NCI-H1436 treated with DMSO at 0.1 percent for 48 hours (cell line): ENCODE measurements around the gene CCL15.
A peak's percentile ranks its signal among the peaks of the same experiment; 100 is the strongest.

Source experiments
- DNase-seq: peaks from one replicate; lab custom pipeline; 2025; lab: John Stamatoyannopoulos, UW

CCL15 gene

DNA sequence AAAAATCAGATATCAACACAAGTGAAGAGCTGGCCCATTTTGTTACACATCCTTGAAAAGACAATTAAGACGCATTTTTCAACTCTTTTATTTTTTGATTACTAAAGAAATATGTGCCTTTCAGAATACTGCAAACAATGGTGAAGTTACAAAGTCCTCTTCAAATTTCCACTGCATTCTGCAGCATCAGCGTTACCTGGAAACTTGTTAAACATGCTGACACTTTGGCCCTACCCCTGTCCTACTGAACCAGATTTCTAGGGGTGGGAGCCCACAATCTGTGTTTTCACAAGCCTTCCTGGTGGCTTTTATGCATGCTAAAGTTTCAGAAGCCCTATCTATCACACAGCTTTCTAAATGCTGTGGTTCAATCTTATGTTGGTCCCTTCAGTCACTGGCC, 10.3 kb downstream of the CCL15 start:
- DNase-seq = no peak

DNA sequence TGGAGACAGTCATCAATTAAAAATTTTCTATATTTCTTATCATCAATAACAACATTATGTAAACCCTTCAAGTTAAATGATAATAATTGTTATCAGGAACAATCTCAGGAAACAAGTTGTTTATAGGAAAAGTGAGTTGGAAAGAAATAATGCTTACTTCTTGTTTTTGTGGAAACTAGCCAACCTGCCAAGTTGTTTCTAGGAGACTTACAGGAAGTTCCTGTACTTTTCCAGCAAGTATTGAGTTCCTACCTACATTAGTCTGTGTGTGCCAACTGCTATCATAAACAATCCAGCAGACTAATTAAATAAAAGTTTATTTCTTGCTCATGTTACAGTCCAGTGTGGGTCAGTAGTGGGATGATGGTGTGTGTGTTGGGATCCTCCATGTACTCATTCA, 13.2 kb downstream of the CCL15 start:
- DNase-seq = no peak

DNA sequence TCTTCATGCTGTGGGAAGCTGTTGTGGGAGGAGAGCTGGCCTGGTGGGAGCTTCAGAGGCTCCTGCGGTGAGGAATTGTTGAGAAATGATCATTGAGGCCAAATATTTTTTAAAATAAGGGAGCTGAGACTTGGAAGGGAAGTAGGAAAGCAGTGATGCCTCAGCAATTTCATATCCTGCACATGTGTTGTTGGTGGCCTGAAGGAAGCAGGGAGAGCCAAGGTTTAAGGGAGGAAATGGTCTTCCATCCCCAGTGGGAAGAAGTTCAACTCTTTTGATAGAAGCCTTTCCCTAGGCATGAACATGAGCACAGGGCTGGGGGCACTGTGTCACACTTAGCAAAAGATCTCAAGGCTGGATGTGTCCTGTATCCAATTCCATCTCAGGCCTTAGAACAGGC, 14.7 kb downstream of the CCL15 start, which contains the start of gene CCL14:
TSS of gene CCL14 (minus strand) at position 87 of the 400 bp plus-strand sequence. CDS start at position 7, 80 bp downstream.
- no peak for DNase-seq

DNA sequence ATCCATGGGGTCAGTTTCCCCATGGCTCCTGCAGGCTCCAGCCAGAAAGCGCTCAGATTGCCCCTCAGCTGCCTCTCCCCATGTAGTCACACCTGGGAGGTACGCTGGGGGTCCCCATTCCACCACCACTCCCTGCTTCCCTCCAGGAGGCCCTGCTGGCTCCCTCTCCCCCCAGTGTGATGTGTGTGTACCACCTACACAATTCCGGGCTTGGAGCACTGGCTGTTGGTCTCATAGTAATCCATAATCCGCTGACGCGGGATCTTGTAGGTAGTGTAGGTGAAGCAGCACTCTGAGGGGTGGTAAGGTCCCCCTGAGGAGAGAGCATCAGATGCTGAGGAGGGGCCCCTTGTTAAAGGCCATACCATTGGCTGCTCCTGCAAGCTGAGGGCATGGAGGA, 17.2 kb downstream of the CCL15 start:
- DNase-seq = no peak

DNA sequence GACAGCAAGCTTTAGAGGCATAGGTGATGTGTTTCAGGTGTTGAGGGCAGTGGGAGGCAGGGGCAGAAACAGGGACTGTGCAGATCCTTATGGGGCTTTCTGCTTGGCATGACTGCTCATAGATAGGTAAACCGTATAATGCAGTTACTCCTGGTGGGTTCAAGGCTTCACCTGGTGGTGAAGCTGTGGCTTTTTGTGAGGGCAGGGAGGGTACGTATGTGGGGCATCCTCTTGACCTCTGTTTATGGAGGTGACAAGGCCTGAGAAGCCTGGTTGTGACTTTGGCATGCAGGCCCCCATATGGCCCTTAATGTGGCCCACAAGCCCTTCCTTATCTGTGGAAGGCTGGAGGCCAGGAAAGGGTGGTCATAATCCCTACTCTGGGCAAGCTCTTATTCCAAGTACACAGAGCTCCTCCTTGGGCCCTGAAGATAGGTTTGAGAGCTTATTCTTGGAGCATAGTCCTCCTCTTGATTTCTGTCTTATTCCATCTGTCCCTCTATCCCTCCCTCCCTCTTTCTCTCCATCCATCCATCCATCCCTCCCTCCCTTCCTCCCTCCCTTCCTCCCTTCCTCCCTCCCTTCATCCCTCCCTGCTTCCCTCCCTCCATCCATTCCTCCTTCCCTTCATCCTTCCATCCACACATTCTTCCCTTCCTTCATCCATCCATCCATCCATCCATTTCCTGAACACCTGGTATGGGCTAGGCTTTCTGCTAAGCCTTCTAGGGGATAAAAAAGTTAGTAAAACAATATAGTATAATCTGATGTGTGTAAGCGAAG, 18.8 kb downstream of the CCL15 start:
- no peak for DNase-seq

DNA sequence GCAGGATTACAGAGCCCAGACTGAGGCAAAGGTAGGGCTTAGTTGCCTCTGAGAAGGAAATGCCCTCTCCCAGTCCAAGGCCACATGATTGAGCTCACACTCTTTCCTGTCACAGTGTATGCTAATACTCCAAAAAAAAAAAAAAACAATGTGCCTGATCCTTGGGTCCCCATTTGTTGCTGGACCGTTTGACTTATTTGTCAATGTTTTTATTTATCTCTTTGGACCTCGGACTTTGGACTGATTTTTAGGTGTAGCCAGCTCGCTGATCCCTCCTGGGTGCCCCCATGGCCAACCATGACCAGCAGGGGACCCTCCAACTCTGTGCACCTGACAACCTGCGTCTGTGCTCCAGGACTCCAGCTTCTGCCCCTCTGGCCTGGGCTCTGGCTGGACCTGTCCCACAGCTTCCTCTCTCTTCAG, 19.4 kb downstream of the CCL15 start:
- no peak for DNase-seq

DNA sequence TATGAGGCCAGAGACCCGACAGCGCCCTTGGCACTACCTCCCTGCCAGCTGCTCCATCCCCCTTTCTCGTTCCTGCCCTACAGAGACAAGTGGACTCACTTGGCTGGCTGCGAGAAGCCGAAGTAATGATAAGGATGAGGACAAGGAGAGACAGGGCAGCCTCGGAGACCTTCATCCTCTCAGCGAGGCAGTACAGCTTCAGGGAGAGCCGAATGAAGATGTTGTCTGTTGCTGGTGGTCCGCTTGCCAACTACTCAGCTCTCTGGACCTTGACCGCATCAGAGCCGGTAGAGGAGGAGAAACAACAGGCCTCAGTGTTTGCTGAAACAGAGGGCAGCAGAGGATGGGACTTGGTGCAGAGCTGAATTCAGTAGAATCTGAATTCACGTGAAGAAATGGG, 20.1 kb downstream of the CCL15 start, which contains the start of gene CCL16:
TSS of gene CCL16 (minus strand) at position 252 of the 400 bp plus-strand sequence. CDS start at position 175, 77 bp downstream.
- DNase-seq = no peak

DNA sequence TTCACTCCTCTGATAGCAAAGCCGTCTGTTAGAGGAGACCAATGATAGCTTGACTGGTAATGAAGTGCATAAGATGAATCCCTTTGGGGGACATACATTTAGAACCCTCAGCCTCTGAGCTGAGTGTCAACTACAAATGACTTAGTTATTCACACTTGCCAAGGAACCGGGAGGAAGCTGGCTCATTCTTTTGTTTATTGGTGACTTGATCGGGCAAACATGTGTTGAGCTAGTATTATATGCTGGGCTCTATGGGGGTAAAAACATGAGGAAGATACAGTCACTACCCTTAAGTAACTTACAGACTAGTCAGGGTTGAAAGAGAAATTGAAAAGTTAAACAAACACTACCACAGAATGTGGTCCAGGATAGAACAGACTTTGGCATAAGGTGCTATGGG, 23.0 kb downstream of the CCL15 start:
- DNase-seq = no peak

DNA sequence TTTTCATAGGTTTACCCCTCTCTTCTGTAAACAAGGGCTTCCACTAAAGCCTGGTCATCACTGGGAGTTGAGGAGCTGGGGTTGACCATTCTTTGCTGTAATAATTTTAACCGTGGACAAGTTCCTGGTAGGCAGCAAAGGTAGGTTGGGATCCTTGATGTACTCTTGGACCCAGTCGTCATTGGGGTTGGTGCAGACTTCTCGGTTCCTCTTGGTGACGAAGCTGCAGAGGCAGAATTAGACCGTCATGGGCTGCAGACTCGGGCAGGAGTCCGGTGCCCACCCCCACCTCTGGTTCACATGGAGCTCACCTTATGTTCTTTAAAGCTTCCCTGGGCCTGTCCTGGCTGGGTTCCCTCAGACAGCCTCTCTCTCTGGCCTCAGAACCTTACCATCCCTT, 23.8 kb downstream of the CCL15 start:
- no peak for DNase-seq

DNA sequence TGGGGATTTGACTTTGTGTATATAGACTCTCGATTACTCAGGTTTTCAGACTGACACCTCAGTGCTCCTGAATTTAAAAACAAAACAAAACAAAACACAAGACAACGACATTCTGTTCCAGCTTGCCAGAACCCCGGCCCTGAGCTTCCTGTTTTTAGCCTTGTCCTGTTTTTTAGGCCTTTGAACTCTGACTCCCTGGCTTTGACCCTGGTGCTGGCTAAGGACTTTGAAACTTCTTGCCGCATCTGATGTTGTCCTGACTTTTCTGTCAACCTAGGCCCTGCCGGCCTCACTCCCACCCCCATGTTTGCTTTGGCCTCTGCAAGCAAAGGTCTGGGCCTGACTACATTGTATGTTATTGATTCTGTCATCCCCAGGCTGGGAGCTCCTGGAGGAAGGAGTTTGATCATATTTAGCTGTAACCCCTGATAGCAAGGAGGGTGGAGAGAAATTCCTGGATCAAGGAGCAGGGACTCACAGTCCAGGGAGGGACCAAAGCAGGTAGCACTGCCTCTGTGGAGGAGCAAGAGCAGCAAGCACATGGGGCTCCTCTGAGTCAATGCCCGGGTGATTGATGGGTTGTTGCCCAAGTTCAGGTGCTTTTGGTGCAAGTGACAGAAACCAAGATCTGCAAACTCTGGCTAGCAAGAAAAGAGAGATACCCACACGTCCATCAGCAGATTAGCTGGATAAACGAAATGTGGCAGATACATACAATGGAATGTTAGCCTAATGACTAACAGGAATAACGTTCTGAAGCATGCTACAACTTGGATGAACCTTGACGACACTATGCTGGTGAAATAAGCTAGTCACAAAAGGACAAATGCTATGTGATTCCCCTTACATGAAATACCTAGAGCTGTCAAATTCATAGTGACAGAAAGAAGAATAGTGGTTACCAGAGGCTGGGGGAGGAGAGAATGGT, 27.8 kb downstream of the CCL15 start:
- no peak for DNase-seq

DNA sequence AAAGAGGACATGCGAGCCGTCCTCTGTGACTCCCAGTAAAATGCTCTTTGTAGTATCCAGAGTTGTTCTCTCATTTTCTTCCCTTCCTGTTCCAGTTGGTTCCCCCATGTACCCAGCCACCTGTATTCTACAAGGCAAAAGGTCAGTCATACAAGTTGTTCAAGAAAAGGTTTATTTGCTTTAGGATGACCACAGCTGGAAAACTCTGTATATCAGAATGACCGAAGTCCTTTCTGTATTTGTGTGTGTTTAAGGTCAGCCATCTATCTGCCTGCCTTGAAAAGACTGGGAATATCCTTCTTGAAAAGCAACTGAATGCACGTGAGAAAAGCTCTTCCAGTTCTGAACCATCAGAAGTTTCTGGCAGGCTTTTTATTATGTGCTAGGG, 28.4 kb downstream of the CCL15 start:
- no peak for DNase-seq

DNA sequence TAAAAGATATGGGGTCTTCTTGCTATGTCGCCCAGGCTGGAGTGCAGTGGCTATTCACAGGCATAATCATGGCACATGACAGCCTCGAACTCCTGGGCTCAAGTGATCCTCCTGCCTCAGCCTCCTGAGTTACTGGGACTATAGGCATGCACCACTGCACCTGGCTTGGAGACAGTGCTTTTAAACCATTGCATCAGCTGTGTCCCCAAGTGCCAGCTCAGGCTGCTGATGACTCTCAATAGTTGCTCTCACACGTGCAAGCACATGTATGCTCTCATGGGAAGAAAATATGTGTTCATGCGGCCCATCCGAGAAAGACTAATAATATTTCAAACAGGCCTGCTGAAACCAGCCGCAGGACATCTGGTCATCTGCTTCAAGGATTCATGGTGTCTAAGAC, 28.8 kb downstream of the CCL15 start:
- DNase-seq = no peak

DNA sequence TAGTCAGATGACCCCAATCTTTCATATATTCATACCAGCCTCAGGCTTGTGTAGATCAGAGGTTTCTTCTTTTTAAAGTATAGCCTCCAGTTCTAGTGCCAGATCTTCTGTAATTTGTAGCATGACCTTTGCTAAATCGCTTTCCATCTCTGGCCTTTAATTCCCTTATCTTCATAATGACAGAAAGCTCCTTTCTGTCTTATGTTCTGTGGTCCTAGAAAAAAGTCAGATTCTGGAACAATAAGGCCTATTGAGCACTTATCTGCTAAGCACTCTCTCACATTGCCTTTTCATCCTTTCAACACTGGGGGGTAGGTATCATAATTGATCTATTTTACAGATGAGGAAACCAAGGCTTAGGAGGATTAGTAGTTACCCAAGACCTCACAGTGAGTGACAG, 29.3 kb downstream of the CCL15 start:
- DNase-seq = no peak

DNA sequence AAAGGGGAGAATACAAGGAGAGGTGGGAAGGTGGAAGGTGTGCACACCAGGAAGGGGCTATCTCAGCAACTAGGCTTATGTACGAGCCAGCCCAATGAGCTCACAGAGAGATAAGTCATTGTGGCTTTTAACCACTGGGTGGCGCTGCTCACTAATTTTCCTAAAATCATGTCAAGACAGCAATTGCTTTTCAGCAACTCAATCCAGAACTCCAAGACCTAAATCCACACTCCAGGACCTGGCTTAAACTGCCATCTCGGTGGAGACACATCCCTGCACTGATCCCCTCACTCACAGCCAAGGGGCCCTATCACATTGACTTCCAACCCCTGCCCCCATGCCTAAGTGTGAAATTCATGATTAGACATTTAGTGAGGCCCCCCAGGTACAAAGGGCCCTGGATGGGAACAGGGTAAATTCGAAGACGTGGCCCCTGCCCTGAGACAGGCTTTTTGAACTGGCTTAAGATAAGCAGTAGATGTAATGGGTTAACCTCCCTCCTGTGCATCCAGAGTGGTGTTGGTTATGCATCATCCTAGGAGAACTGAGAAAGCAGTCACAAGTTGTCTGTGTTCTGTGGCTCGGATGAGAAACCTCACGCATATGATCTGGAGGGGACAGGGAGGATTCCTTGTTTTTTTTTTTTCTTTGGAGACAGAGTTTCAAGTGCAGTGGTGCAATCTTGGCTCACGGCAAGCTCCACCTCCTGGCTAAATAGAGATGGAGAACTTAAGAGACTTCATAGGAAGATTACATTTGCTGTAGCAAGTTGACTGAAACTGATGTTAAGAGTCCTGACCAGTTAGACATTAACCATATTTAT, 31.6 kb downstream of the CCL15 start:
- peak; percentile 16 for DNase-seq

DNA sequence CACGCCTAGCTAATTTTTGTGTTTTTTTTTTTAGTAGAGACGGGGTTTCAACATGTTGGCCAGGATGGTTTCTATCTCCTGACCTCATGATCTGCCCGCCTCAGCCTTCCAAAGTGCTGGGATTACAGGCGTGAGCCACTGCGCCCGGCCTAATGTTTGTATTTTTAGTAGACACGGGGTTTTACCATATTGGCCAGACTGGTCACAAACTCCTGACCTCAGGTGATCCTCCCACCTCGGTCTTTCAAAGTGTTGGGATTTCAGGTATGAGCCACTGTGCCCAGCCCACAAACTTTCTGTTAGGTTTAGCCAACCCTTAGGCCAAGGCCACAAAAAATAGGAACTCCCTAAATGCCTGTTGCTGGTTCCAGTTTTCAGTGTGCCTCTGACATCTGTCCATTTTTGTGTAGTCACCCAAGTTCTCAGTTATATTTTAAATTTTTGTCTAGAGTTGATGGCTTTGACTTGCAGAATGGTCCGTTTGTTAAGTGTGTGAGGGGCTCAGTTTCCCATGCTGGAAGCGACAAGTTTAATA, 32.8 kb downstream of the CCL15 start:
- DNase-seq = no peak

DNA sequence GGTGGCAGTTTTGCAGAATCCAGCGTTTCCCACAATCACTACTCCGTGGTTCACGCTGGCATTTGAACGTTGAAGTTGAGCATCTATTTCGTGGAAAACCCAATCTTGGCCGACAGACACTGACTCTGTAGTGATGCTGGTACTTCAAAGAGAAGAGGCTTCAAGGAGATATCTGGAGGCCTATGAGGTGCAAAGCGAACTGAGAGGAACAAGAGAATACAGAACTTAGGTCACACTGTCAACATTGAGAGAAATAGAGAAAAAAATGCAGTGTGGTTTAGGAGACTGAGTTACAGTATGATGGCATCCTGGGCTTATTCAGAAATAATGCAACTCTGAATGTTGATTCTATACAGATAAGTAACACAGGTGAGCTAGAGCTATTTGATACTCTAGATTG, 36.1 kb downstream of the CCL15 start:
- DNase-seq = no peak

DNA sequence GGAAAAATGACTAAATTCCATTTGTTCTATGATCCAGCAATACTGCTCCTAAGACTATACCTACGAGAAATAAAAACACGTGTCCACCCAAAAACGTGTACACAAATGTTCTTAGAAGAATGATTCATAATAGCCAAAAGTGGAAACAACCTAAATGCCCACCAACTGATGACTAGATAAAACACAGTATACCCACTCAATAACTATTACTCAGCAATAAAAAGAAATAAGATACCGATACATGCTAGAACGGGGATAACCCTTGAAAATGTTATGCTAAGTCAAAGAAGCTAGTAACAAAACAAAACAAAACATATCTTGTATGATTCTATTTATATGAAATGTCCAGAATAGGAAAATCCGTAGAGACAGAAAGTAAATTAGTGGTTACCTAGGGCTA, 37.7 kb downstream of the CCL15 start:
- DNase-seq = no peak

DNA sequence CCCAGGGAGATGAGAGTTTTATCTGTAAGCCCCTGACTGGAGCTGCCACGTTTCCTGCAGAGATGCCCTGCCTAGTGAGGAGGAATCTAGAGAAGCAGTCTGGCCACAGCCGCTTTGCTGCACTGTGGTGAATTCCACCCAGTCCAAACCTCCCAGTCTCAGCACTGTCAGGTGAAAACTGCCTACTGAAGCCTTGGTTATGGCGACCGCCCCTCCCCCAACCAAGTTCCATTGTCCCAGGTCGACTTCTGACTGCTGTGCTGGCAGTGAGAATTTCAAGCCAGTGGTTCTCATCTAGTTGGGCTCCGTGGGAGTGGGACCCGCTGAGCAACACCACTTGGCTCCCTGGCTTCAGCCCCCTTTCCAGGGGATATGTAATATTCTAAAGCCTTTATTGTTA, 47.6 kb downstream of the CCL15 start:
- no peak for DNase-seq

DNA sequence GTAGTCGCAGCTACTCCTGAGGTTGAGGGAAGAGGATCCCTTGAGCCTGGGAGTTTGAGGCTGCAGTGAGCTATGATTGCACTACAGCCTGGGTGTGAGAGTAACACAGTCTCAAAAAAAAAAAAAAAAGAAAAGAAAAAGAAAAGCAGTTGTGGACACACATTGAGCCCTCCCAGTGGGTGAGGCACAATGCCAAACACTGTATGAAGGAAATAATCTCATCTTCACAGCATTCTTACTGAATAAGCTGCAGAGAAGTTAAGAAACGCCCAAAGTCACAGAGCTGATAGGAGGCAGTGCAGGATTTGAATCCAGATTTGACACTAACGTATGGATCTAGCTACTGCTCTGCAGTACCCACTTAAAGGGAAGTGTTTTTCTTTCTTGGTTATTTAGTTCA, 52.0 kb downstream of the CCL15 start:
- no peak for DNase-seq

DNA sequence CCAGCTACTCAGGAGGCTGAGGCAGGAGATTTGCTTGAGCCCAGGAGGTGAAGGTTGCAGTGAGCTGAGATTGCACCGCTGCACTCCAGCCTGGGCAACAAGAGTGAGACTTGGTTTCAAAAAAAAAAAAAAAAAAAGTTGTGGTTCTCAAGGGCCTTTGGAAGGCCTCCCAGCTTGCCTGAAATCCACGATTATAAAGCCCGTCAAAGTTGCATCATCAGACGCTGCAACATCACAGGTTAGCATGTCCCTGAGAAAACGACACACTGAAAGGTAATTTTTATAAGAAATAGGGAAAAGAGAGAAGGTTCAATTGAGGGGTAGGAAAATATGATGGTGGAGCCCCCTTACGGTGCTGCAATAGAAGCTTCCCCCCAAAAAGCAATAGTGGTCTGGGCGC, 53.3 kb downstream of the CCL15 start:
- no peak for DNase-seq
